Loucy (cell line): ENCODE data around the gene MEIOSIN.

Experiments
- EZH2phosphoT487 ChIP-seq: fragments of 200-600 bp; IDR thresholded peaks from 2 replicates; pipeline ENCODE4 v1.6.1; 2018; ENCODE audit warnings: antibody characterized with exemption, mild to moderate bottlenecking, moderate library complexity, borderline replicate concordance
- TF ChIP-seq, protein P1 (sequence below): fragments of 200-600 bp; sonication (generic); conservative IDR thresholded peaks from 2 replicates; pipeline ENCODE4 v1.5.1; 2014; ENCODE audit warnings: mild to moderate bottlenecking, antibody characterized with exemption, low read length

GRCh38 chr19:45717131-45717982, 15.9 kb upstream of the MEIOSIN start:
- TF ChIP-seq, protein P1, sequence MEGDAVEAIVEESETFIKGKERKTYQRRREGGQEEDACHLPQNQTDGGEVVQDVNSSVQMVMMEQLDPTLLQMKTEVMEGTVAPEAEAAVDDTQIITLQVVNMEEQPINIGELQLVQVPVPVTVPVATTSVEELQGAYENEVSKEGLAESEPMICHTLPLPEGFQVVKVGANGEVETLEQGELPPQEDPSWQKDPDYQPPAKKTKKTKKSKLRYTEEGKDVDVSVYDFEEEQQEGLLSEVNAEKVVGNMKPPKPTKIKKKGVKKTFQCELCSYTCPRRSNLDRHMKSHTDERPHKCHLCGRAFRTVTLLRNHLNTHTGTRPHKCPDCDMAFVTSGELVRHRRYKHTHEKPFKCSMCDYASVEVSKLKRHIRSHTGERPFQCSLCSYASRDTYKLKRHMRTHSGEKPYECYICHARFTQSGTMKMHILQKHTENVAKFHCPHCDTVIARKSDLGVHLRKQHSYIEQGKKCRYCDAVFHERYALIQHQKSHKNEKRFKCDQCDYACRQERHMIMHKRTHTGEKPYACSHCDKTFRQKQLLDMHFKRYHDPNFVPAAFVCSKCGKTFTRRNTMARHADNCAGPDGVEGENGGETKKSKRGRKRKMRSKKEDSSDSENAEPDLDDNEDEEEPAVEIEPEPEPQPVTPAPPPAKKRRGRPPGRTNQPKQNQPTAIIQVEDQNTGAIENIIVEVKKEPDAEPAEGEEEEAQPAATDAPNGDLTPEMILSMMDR, result no peak
- TF ChIP-seq EZH2phosphoT487, result no peak
